ENCODE results near the gene PRDM1.

Gene PRDM1

DNA sequence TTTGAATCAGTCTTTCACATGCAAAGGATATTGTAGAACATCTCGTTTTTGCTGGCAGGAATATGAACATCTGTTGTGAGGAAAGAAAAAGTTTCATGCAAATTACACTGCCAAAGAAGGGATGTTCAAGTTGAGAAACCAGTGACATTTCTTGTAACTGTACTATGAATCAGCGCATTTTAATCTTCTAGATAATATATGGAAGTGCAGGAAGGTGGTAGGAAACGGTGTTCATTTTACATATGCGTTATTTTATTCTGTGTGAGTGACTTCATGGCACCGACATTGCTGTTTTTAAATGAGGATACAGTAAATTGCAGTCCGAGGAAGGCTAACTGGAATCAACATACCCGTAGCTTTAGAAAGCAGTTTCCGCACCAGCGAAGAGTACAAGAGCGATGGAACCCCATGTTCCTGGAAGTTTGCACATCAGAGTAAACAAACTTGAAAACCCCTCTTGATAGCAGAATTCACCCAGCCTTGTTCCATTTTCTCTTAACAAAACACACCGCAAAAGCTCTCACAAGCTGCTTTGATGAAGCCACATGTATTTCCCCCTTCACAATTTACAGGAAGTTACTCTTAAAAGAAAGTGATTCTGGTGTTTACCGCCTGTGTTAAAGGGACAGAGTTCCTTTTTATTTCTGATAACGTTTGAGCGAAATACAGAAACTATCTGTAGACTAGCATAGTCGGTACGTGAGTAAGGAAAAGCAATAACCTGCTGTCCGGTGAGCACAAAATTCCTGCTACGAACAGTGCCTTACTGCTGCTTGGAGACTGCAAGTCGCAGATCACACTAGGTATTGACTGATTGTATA, 11.5 kb downstream of the PRDM1 start:
- H3K9me3 ChIP-seq (ENCODE audit: low read depth, low read length) = no peaks in the 10 kb centered on the region
- H3K4me3 ChIP-seq = peak overlapping the region; percentile 61
- no peak for DNase-seq (ENCODE audit: low read depth, low spot score)
- no peak overlapping the region for H3K9ac ChIP-seq (ENCODE audit: insufficient read length)
- H3K27ac ChIP-seq = peak overlapping the region; percentile 8; the same call in 1 of the 2 replicates
- H3K36me3 ChIP-seq (ENCODE audit: insufficient read depth, low read length) = no peaks in the 10 kb centered on the region
- TF ChIP-seq POLR2AphosphoS5 (IDR thresholded peaks at IDR 0.05; ENCODE audit: borderline replicate concordance, low read depth, low read length) (no peak), EZH2 (IDR thresholded peaks at IDR 0.05) (no peak), FOXP2 (optimal IDR thresholded peaks at IDR 0.05; ENCODE audit: control extremely low read depth, extremely low read length, insufficient read depth) (no peak)

GRCh38 chr6:106098383-106099234, 12.5 kb downstream of the PRDM1 start:
- Histone ChIP-seq H3K9me3 (ENCODE audit: low read depth, low read length) (no peaks in the 10 kb centered on the region), H3K9ac (ENCODE audit: insufficient read length) (no peak overlapping the region), H3K4me3 (no peak overlapping the region), H3K27ac (no peak overlapping the region), H3K36me3 (ENCODE audit: insufficient read depth, low read length) (no peaks in the 10 kb centered on the region)
- no peak for TF ChIP-seq EZH2 (IDR thresholded peaks at IDR 0.05)
- no peak for TF ChIP-seq POLR2AphosphoS5 (IDR thresholded peaks at IDR 0.05; ENCODE audit: borderline replicate concordance, low read depth, low read length)
- TF ChIP-seq FOXP2 (optimal IDR thresholded peaks at IDR 0.05; ENCODE audit: control extremely low read depth, extremely low read length, insufficient read depth) = no peak
- DNase-seq (ENCODE audit: low read depth, low spot score) = no peak

- Histone ChIP-seq H3K9ac (ENCODE audit: insufficient read length) (no peak overlapping the region), H3K9me3 (ENCODE audit: low read depth, low read length) (no peaks in the 10 kb centered on the region), H3K36me3 (ENCODE audit: insufficient read depth, low read length) (no peaks in the 10 kb centered on the region), H3K4me3 (no peak overlapping the region), H3K27ac (no peak overlapping the region)
- no peak for DNase-seq (ENCODE audit: low read depth, low spot score)
- no peak for TF ChIP-seq FOXP2 (optimal IDR thresholded peaks at IDR 0.05; ENCODE audit: control extremely low read depth, extremely low read length, insufficient read depth)
Observed at GRCh38 chr6:106099235-106099537, 13.1 kb downstream of the PRDM1 start.

DNA sequence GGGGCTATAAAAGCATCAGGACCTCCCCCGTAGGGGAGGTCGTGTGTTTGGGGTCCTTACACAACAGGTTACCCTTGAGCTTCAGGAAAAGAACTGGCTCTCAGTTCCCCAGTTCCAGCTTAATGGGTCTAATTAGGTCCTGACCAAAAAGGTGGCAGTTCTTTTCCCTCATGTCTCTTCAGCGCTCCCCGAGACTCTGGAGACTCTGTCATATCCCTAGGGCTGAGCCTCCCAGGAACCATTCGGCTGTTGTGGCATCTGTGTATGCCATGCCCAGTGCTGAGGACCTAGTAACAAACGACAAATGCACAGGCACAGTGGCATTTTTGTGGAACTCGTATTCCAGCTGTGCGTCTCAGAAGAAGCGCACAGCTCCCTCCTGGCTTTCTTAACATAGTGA, 14.6 kb downstream of the PRDM1 start:
- no peak for DNase-seq (ENCODE audit: low read depth, low spot score)
- Histone ChIP-seq H3K9ac (ENCODE audit: insufficient read length) (no peak overlapping the region), H3K4me3 (no peak overlapping the region), H3K9me3 (ENCODE audit: low read depth, low read length) (no peaks in the 10 kb centered on the region), H3K36me3 (ENCODE audit: insufficient read depth, low read length) (no peaks in the 10 kb centered on the region), H3K27ac (no peak overlapping the region)
- TF ChIP-seq FOXP2 (optimal IDR thresholded peaks at IDR 0.05; ENCODE audit: control extremely low read depth, extremely low read length, insufficient read depth) (no peak), POLR2AphosphoS5 (IDR thresholded peaks at IDR 0.05; ENCODE audit: borderline replicate concordance, low read depth, low read length) (no peak)

DNA sequence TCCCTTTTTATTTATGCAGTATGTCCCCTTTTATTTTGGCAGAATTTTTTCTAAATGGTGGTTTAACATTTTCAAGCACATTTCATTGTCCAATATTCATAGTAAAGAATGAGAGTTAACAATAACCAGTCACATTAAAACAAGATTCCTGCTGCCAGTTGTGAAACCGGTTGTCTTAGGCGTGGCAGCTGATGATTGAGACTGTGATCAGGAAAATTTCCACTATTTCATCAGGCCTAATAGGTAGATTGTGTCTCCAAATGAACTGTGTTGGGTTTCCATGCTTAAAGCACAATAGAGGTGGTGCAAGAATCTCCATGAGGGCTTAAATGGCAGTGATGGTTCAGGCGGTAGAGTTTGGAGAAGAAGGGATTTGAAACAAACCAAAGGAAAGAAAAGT, 15.3 kb downstream of the PRDM1 start:
- Histone ChIP-seq H3K27ac (no peak overlapping the region), H3K9ac (ENCODE audit: insufficient read length) (no peak overlapping the region), H3K9me3 (ENCODE audit: low read depth, low read length) (no peaks in the 10 kb centered on the region), H3K4me3 (no peak overlapping the region), H3K36me3 (ENCODE audit: insufficient read depth, low read length) (no peaks in the 10 kb centered on the region)
- TF ChIP-seq FOXP2 (optimal IDR thresholded peaks at IDR 0.05; ENCODE audit: control extremely low read depth, extremely low read length, insufficient read depth) (no peak), EZH2 (IDR thresholded peaks at IDR 0.05) (no peak), POLR2AphosphoS5 (IDR thresholded peaks at IDR 0.05; ENCODE audit: borderline replicate concordance, low read depth, low read length) (no peak)
- DNase-seq (ENCODE audit: low read depth, low spot score) = no peak

GRCh38 chr6:106102034-106102433, 15.9 kb downstream of the PRDM1 start:
- Histone ChIP-seq H3K36me3 (ENCODE audit: insufficient read depth, low read length) (no peaks in the 10 kb centered on the region), H3K9ac (ENCODE audit: insufficient read length) (no peak overlapping the region), H3K27ac (no peak overlapping the region), H3K9me3 (ENCODE audit: low read depth, low read length) (no peaks in the 10 kb centered on the region), H3K4me3 (no peak overlapping the region)
- TF ChIP-seq EZH2 (IDR thresholded peaks at IDR 0.05) (no peak), FOXP2 (optimal IDR thresholded peaks at IDR 0.05; ENCODE audit: control extremely low read depth, extremely low read length, insufficient read depth) (no peak), POLR2AphosphoS5 (IDR thresholded peaks at IDR 0.05; ENCODE audit: borderline replicate concordance, low read depth, low read length) (no peak)
- DNase-seq (ENCODE audit: low read depth, low spot score) = no peak

- Histone ChIP-seq H3K9me3 (ENCODE audit: low read depth, low read length) (no peaks in the 10 kb centered on the region), H3K9ac (ENCODE audit: insufficient read length) (no peak overlapping the region), H3K36me3 (ENCODE audit: insufficient read depth, low read length) (no peaks in the 10 kb centered on the region), H3K4me3 (no peak overlapping the region), H3K27ac (no peak overlapping the region)
- no peak for TF ChIP-seq FOXP2 (optimal IDR thresholded peaks at IDR 0.05; ENCODE audit: control extremely low read depth, extremely low read length, insufficient read depth)
- no peak for TF ChIP-seq EZH2 (IDR thresholded peaks at IDR 0.05)
- no peak for TF ChIP-seq POLR2AphosphoS5 (IDR thresholded peaks at IDR 0.05; ENCODE audit: borderline replicate concordance, low read depth, low read length)
- DNase-seq (ENCODE audit: low read depth, low spot score) = no peak
Observed at GRCh38 chr6:106102967-106103727, 17.0 kb downstream of the PRDM1 start.

- no peak for DNase-seq (ENCODE audit: low read depth, low spot score)
Observed at GRCh38 chr6:106103728-106104109, 17.6 kb downstream of the PRDM1 start.

More at GRCh38 chr6:106103728-106104109, 17.6 kb downstream of the PRDM1 start:
- Histone ChIP-seq H3K36me3 (ENCODE audit: insufficient read depth, low read length) (no peaks in the 10 kb centered on the region), H3K9me3 (ENCODE audit: low read depth, low read length) (no peaks in the 10 kb centered on the region), H3K9ac (ENCODE audit: insufficient read length) (no peak overlapping the region), H3K27ac (no peak overlapping the region), H3K4me3 (no peak overlapping the region)
- no peak for TF ChIP-seq POLR2AphosphoS5 (IDR thresholded peaks at IDR 0.05; ENCODE audit: borderline replicate concordance, low read depth, low read length)
- no peak for TF ChIP-seq FOXP2 (optimal IDR thresholded peaks at IDR 0.05; ENCODE audit: control extremely low read depth, extremely low read length, insufficient read depth)
- no peak for TF ChIP-seq EZH2 (IDR thresholded peaks at IDR 0.05)
